Measurements from ENCODE around the gene OCRL.
"Not testable (repeated sequence)": the region's sequence is repeated elsewhere in the genome, so short reads cannot be mapped to it uniquely, and the experiment has no call there.

OCRL gene

DNA sequence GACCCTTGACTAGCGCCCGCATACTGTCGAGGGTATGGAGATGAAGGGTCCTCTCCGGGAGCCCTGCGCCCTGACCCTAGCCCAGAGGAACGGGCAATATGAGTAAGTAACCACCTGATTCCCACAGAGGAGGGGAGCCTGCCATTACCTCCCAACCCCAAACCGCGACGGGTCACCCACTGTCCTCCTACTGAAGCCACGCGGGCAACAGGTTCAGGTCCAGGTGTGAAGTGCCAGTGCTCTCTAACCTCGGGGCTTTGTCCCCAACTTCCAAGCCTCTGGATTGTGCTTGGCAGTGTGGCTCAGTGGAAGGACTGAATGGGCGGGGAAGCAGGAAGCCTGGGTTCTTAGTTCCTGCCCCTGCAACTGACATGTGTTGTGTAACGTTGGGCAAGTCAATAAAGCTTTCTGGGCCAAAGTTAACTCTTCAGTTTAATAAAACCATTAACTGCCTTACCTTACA, 694 bp downstream of the OCRL start:
- DNase-seq: no peak

DNA sequence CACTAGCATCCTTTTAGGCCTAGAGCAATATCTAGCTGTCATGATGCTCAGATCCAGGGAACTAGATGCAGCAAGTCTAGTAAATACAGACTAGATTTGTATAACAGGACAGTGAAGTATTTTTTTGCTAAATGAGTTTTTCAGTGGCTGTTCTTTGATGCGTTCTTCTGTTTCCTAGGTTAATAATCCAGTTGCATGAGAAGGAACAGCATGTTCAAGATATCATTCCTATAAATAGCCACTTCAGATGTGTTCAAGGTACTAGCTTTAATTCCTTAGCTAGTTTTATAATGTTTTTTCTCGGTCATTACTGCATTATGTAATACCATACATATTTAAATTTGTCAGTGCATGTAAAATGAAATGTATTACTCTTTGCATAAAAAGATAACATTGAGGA, 4.7 kb downstream of the OCRL start:
- DNase-seq: no peak

DNA sequence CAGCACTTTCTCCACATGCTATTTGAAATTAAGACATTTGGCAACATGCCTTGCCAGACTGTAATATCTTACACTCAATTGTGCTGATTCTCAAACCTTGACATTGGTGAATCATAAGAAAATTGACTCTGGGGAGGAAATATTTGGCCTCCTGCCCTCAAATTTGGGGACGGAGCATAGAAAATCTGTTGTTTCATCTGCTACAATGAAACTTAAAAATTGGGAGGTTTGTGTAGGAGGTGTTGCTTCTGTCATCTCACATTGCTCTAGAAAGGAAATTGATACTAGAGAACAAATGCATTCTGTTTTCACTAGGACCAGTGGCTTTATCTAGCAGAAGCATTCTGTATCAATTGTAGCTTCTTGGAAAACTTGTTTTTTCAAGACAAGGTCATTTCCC, 5.3 kb downstream of the OCRL start:
- no peak for DNase-seq

GRCh38 chrX:129549124-129549523, 9.1 kb downstream of the OCRL start:
- DNase-seq: no peak

- no peak for DNase-seq
Measured at GRCh38 chrX:129553619-129554288, 13.7 kb downstream of the OCRL start.

GRCh38 chrX:129554816-129555215, 14.8 kb downstream of the OCRL start:
- DNase-seq: not testable (repeated sequence)

DNA sequence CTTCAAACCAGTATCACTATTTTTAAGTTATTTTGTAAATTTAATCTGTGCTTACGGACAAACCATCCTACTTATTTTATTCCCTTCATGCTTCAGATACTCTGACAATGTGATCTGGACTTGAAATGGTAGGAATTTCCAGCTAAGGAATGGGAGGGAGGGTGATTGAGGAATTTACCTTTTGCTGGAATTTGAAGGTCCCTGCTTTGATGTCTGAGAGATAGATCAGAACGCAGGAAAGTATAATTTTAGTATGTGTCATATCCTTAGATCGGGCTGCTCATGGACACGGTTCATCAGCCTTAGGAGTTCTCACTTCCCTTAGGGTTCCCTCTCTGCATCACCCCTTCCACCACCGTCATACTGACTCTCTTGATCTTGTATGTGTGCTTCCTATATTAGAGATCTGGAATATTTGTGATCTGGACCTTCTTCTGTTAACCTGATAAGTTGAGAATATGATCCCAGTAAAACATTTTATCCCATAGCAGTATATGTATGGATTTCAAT, 16.8 kb downstream of the OCRL start:
- DNase-seq: no peak

GRCh38 chrX:129557844-129558480, 17.9 kb downstream of the OCRL start:
- no peak for DNase-seq

DNA sequence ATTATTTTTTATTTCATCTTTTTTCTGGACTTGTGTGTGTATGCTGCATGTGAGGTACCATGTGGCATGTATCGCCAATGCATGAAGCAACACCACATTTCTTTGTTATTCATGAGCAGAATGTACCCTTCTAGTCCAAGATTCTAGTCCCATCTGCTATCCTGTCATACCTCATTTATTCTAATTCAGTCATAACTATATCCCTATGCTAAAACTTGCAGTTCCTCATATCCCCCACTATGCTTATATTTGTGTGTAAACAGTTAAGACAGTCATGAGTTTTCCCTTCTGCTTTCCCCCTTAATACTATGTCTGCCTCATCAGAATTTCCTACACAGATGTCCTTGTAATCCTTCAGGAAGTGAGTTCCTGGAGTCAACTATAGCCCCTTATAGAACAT, 19.7 kb downstream of the OCRL start:
- DNase-seq: no peak

DNA sequence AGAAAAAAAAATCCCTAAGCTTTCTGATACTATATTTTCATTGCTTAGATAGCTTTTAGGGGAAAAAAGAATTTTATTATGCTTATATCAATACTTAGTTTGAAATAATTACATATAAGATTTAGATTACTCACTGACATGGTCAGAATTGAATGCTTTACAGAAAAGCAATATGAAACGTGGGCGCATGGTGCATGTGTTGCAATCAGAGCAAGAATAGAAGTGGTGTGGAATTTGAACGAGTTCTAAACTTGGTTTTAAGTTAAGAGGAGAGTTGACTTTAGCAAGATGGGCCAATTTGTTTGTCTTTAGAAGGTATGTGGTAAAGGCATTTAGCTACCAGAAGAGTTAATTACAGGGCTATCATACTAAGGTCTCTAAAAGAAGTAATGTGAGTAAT, 21.4 kb downstream of the OCRL start:
- no peak for DNase-seq

DNA sequence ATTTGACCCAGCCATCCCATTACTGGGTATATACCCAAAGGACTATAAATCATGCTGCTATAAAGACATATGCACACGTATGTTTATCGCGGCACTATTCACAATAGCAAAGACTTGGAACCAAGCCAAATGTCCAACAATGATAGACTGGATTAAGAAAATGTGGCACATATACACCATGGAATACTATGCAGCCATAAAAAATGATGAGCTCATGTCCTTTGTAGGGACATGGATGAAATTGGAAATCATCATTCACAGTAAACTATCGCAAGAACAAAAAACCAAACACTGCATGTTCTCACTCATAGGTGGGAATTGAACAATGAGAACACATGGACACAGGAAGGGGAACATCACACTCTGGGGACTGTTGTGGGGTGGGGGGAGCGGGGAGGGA, 24.3 kb downstream of the OCRL start:
- DNase-seq: not testable (repeated sequence)

DNA sequence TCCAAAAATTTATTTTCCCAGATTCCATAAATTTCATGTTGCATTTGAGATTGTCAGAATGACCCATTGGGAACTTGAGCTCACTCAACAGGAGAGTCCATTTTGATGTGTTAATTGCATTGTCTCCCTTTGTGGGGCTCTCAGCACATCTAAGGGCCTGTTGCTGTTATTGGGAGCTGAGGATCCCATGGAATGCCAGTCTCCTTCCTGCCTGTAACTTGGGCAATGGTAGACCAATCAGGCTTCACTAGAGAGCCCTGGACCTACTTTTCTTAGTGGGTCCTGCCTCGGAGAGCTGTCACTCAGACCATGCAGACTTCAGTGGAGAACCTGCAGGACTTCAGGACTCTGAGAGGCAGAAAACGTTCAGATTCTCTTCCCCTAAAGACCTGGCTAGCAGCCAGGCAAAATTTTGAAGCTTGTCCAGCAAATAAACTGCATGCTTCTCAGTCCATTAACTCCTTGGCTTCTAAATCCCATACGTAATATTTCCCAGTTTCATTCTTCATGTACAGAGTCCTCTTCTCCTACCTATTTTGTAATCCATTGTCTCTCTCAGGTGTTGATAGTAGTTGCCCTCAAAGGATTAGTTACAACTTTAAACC, 25.1 kb downstream of the OCRL start:
- DNase-seq: no peak

DNA sequence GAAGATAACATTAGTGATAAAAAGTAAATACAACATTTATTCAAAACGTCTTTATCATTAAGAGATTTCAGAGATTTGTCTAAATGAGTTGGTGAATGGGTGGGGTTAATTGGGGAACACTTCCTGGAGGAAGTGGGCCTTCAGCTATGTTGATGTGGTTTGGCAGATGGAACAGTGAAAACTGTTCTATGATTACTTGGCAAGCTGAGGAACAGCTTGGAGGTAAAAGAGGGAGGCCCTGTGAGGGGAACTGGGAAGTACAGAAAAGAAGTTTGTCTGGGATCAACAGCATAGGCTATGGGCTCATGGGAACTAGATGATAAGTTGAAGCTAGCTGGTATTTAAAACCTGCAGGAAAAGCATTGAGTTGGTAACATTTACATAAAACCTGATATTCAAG, 26.0 kb downstream of the OCRL start:
- no peak for DNase-seq

GRCh38 chrX:129568349-129568748, 28.3 kb downstream of the OCRL start:
- DNase-seq: no peak

GRCh38 chrX:129572422-129572821, 32.4 kb downstream of the OCRL start:
- no peak for DNase-seq

DNA sequence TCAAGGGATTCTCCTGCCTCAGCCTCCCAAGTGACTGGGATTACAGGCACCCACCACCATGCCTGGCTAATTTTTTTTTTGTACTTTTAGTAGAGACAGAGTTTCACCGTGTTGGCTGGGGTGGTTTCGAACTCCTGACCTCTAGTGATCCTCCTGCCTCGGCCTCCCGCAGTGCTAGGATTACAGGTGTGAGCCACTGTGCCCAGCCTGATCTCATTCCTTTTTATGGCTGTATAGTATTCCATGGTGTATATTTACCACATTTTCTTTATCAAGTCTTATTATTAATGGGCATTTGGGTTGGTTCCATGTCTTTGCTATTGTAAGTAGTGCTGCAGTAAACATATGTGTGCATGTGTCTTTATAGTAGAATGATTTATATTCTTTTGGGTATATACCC, 33.6 kb downstream of the OCRL start:
- not testable (repeated sequence) for DNase-seq

DNA sequence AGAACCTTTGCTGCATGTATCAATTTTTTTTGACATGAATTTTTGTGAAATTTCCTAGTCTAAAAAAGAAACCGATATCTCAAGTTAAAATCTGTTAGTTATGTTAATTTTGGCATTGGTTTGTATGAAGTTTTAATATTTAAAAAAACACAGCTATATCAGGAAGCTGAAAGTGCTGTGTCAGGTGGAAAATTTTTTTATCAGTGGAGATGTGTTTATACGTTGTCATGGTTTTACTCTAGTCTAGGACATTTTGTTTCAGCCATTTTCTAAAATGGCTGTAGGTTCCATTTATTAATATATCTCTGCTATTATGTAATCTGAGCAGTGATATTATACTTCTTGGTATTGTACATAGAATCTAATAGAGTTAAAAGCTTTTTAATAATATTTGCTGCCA, 34.2 kb downstream of the OCRL start:
- DNase-seq: no peak

- no peak for DNase-seq
Measured at GRCh38 chrX:129576539-129576938, 36.5 kb downstream of the OCRL start.

GRCh38 chrX:129577473-129577872, 37.4 kb downstream of the OCRL start:
- no peak for DNase-seq

DNA sequence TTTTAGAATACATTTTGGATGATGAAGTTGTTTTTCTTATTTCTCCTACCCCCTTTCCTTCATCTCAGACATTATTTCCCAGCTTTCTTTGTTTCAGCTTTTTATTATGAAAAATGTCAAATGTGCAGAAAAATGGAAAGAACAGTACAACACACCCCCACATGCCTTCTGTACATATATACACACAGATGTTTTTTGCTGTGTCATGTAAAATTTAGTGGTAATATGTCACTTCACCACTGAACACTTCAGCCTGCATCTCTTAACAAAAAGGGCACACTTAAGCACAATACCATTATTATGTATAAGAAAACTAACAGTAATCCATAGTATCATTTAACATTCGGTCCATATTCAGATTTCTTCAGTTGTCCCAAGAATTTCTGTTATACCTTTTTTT, 37.8 kb downstream of the OCRL start:
- no peak for DNase-seq

GRCh38 chrX:129581904-129582303, 41.8 kb downstream of the OCRL start:
- DNase-seq: no peak

GRCh38 chrX:129585167-129585566, 45.1 kb downstream of the OCRL start:
- no peak for DNase-seq

DNA sequence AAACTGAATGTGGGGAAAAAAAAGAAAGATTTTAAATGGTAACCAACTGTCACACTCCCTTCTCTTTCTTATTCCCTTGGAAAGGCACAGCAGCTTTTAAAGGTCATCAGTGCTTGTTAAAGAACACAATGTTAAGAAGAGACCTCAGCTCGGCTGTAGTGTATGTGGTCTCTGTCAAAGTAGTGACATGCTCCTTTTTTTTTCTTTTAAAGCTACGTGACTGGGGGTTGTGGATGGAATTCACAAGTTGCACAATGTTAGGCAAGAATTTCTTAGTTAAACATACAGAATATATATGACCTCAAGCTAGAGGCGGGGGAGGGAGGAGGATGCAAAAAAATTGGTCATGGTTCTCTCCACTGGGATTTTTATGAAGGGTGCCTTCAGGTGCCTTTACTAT, 45.6 kb downstream of the OCRL start:
- no peak for DNase-seq

GRCh38 chrX:129586446-129586845, 46.4 kb downstream of the OCRL start:
- no peak for DNase-seq

Measured in activated CD4-positive, alpha-beta T cell treated with anti-CD3 and anti-CD28 coated beads for 4 hours (primary cell).